ENCODE measurements around the gene ZNF805.
"Not testable (repeated sequence)": the region's sequence is repeated elsewhere in the genome, so short reads cannot be mapped to it uniquely, and the experiment has no call there.

ZNF805 gene

GRCh38 chr19:57240311-57241090, at the start of gene ZNF805:
ZNF805 (plus strand) TSS chr19:57240632; CDS start chr19:57240892, 260 bp downstream.
- in situ Hi-C loops (cut with MboI; ENCODE audit: low sequenced_read_pairs): no loop called here
- Histone ChIP-seq H3K9me3 (no peaks in the 10 kb centered on the region), H3K36me3 (replicated peaks) (peaks cover 6% of the 10 kb centered on the region), H3K4me3 (peak within 1 kb of the TSS; percentile 93), H3K27me3 (ENCODE audit: low read depth) (no peaks in the 10 kb centered on the region), H3K4me1 (0 out of 2 replicates have a peak, but pooled peaks cover 3% of the 10 kb centered on the region)
- DNase-seq (ENCODE audit: low spot score in 2 of 2): peak; percentile 83 to 95

GRCh38 chr19:57191141-57192076, 49.0 kb upstream of the ZNF805 start, which contains the start of gene ZNF264:
ZNF264 (plus strand) TSS chr19:57191500; CDS start chr19:57191914, 414 bp downstream.
- in situ Hi-C loops (cut with MboI; ENCODE audit: low sequenced_read_pairs): no loop called here
- H3K9me3 ChIP-seq: no peaks in the 10 kb centered on the region
- no peaks in the 10 kb centered on the region for H3K27me3 ChIP-seq (ENCODE audit: low read depth)
- H3K4me1 ChIP-seq: no peaks in the 10 kb centered on the region
- H3K36me3 ChIP-seq (replicated peaks): no peaks in the 10 kb centered on the region
- no peak for DNase-seq (ENCODE audit: low spot score in 2 of 2)
- H3K4me3 ChIP-seq: no peak within 1 kb of the TSS

- Histone ChIP-seq H3K4me1 (no peaks in the 10 kb centered on the region), H3K9me3 (no peaks in the 10 kb centered on the region), H3K4me3 (no peak overlapping the region), H3K27me3 (ENCODE audit: low read depth) (no peaks in the 10 kb centered on the region), H3K36me3 (replicated peaks) (no peaks in the 10 kb centered on the region)
- no peak for DNase-seq (ENCODE audit: low spot score in 2 of 2)
- in situ Hi-C loops (cut with MboI; ENCODE audit: low sequenced_read_pairs): no loop called here
Observed at GRCh38 chr19:57192077-57192420, 48.4 kb upstream of the ZNF805 start.

GRCh38 chr19:57192993-57193392, 47.4 kb upstream of the ZNF805 start:
- in situ Hi-C loops (cut with MboI; ENCODE audit: low sequenced_read_pairs): no loop called here
- Histone ChIP-seq H3K27me3 (ENCODE audit: low read depth) (no peaks in the 10 kb centered on the region), H3K36me3 (replicated peaks) (no peaks in the 10 kb centered on the region), H3K4me1 (no peaks in the 10 kb centered on the region), H3K9me3 (no peaks in the 10 kb centered on the region), H3K4me3 (no peak overlapping the region)
- no peak for DNase-seq (ENCODE audit: low spot score in 2 of 2)

- H3K9me3 ChIP-seq; H3K4me1 ChIP-seq; H3K4me3 ChIP-seq; H3K27me3 ChIP-seq (ENCODE audit: low read depth); H3K36me3 ChIP-seq (replicated peaks); in situ Hi-C loops (cut with MboI; ENCODE audit: low sequenced_read_pairs); DNase-seq (ENCODE audit: low spot score in 2 of 2): not testable (repeated sequence)
Observed at GRCh38 chr19:57197874-57198273, 42.6 kb upstream of the ZNF805 start.

GRCh38 chr19:57202160-57202559, 38.3 kb upstream of the ZNF805 start:
- no peaks in the 10 kb centered on the region for H3K27me3 ChIP-seq (ENCODE audit: low read depth)

GRCh38 chr19:57210381-57210780, 30.1 kb upstream of the ZNF805 start:
- in situ Hi-C loops (cut with MboI; ENCODE audit: low sequenced_read_pairs): no loop called here
- no peaks in the 10 kb centered on the region for H3K36me3 ChIP-seq (replicated peaks)

More at GRCh38 chr19:57202160-57202559, 38.3 kb upstream of the ZNF805 start:
- Histone ChIP-seq H3K9me3 (no peaks in the 10 kb centered on the region), H3K36me3 (replicated peaks) (no peaks in the 10 kb centered on the region), H3K4me1 (no peaks in the 10 kb centered on the region), H3K4me3 (no peak overlapping the region)
- in situ Hi-C loops (cut with MboI; ENCODE audit: low sequenced_read_pairs): no loop called here
- DNase-seq (ENCODE audit: low spot score in 2 of 2): no peak

GRCh38 chr19:57212109-57212508, 28.3 kb upstream of the ZNF805 start:
- DNase-seq (ENCODE audit: low spot score in 2 of 2): no peak
- no peaks in the 10 kb centered on the region for H3K9me3 ChIP-seq
- H3K4me1 ChIP-seq: no peaks in the 10 kb centered on the region
- H3K27me3 ChIP-seq (ENCODE audit: low read depth): no peaks in the 10 kb centered on the region
- H3K36me3 ChIP-seq (replicated peaks): no peaks in the 10 kb centered on the region
- no peak overlapping the region for H3K4me3 ChIP-seq
- in situ Hi-C loops (cut with MboI; ENCODE audit: low sequenced_read_pairs): no loop called here

More at GRCh38 chr19:57210381-57210780, 30.1 kb upstream of the ZNF805 start:
- Histone ChIP-seq H3K27me3 (ENCODE audit: low read depth) (no peaks in the 10 kb centered on the region), H3K4me1 (no peaks in the 10 kb centered on the region), H3K4me3 (no peak overlapping the region), H3K9me3 (no peaks in the 10 kb centered on the region)
- DNase-seq (ENCODE audit: low spot score in 2 of 2): no peak

- H3K4me3 ChIP-seq: no peak overlapping the region
- no peak for DNase-seq (ENCODE audit: low spot score in 2 of 2)
- in situ Hi-C loops (cut with MboI; ENCODE audit: low sequenced_read_pairs): no loop called here
- no peaks in the 10 kb centered on the region for H3K27me3 ChIP-seq (ENCODE audit: low read depth)
- no peaks in the 10 kb centered on the region for H3K9me3 ChIP-seq
- H3K4me1 ChIP-seq: no peaks in the 10 kb centered on the region
- no peaks in the 10 kb centered on the region for H3K36me3 ChIP-seq (replicated peaks)
Observed at GRCh38 chr19:57227502-57227901, 12.9 kb upstream of the ZNF805 start.

GRCh38 chr19:57231686-57232085, 8.7 kb upstream of the ZNF805 start:
- H3K4me1 ChIP-seq: no peaks in the 10 kb centered on the region
- H3K36me3 ChIP-seq (replicated peaks): no peaks in the 10 kb centered on the region
- in situ Hi-C loops (cut with MboI; ENCODE audit: low sequenced_read_pairs): no loop called here
- H3K27me3 ChIP-seq (ENCODE audit: low read depth): no peaks in the 10 kb centered on the region
- no peak for DNase-seq (ENCODE audit: low spot score in 2 of 2)
- H3K9me3 ChIP-seq: no peaks in the 10 kb centered on the region
- no peak overlapping the region for H3K4me3 ChIP-seq

GRCh38 chr19:57233207-57233606, 7.2 kb upstream of the ZNF805 start:
- Histone ChIP-seq H3K27me3 (ENCODE audit: low read depth) (no peaks in the 10 kb centered on the region), H3K4me3 (no peak overlapping the region), H3K9me3 (no peaks in the 10 kb centered on the region), H3K36me3 (replicated peaks) (no peaks in the 10 kb centered on the region), H3K4me1 (no peaks in the 10 kb centered on the region)
- in situ Hi-C loops (cut with MboI; ENCODE audit: low sequenced_read_pairs): no loop called here
- no peak for DNase-seq (ENCODE audit: low spot score in 2 of 2)

- H3K27me3 ChIP-seq (ENCODE audit: low read depth): no peaks in the 10 kb centered on the region
- peak overlapping the region; percentile 93 for H3K4me3 ChIP-seq
- no peak for DNase-seq (ENCODE audit: low spot score in 2 of 2)
- in situ Hi-C loops (cut with MboI; ENCODE audit: low sequenced_read_pairs): no loop called here
- H3K9me3 ChIP-seq: no peaks in the 10 kb centered on the region
- H3K4me1 ChIP-seq: 0 out of 2 replicates have a peak, but pooled peaks cover 3% of the 10 kb centered on the region
- H3K36me3 ChIP-seq (replicated peaks): peaks cover 5% of the 10 kb centered on the region
Observed at GRCh38 chr19:57239982-57240310, 486 bp upstream of the ZNF805 start.

GRCh38 chr19:57241176-57241575, 744 bp downstream of the ZNF805 start:
- DNase-seq (ENCODE audit: low spot score in 2 of 2): no peak
- Histone ChIP-seq H3K4me3 (peak overlapping the region; percentile 93), H3K27me3 (ENCODE audit: low read depth) (no peaks in the 10 kb centered on the region), H3K9me3 (no peaks in the 10 kb centered on the region), H3K4me1 (0 out of 2 replicates have a peak, but pooled peaks cover 3% of the 10 kb centered on the region), H3K36me3 (replicated peaks) (peaks cover 6% of the 10 kb centered on the region)
- in situ Hi-C loops (cut with MboI; ENCODE audit: low sequenced_read_pairs): no loop called here

GRCh38 chr19:57242821-57243220, 2.4 kb downstream of the ZNF805 start:
- in situ Hi-C loops (cut with MboI; ENCODE audit: low sequenced_read_pairs): no loop called here
- Histone ChIP-seq H3K36me3 (replicated peaks) (peaks cover 6% of the 10 kb centered on the region), H3K9me3 (no peaks in the 10 kb centered on the region), H3K4me3 (no peak overlapping the region), H3K4me1 (0 out of 2 replicates have a peak, but pooled peaks cover 3% of the 10 kb centered on the region), H3K27me3 (ENCODE audit: low read depth) (no peaks in the 10 kb centered on the region)
- no peak for DNase-seq (ENCODE audit: low spot score in 2 of 2)
